ENCODE measurements around the gene HCRT.

HCRT gene

DNA sequence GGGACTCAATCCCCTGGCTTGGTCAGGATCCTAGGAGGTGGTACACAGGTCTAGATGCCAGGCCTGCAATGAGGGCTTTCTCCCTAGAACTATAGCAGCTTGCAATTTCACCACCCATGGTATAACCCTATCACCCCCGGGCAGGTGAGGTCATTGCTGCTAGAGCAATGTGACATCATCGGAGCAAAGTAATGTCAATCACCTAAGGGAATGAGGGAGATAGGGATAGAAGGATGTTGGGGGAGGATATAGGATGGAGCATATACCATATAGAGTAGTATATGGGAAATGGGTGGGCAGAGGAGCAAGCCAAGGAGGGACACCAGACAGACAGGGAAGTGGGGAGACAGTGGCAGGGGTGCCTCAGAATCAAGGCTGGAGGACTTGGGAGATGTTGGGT lies 7.6 kb downstream of the HCRT start:
- no peaks in the 10 kb centered on the region for H3K36me3 ChIP-seq (ENCODE audit: control insufficient read depth, insufficient read depth, low read length, severe bottlenecking)
- no peak overlapping the region for H3K4me3 ChIP-seq (ENCODE audit: low read length)
- H3K4me1 ChIP-seq (ENCODE audit: control insufficient read depth, insufficient read depth, low read length): peaks cover 12% of the 10 kb centered on the region
- H3K27me3 ChIP-seq (replicated peaks; ENCODE audit: control insufficient read depth, insufficient read depth, low read length): peaks cover 49% of the 10 kb centered on the region
- no peak for DNase-seq (ENCODE audit: low read depth)
- H3K9ac ChIP-seq (ENCODE audit: low read length): no peak overlapping the region
- H3K9me3 ChIP-seq (ENCODE audit: control insufficient read depth, low read length): no peaks in the 10 kb centered on the region

DNA sequence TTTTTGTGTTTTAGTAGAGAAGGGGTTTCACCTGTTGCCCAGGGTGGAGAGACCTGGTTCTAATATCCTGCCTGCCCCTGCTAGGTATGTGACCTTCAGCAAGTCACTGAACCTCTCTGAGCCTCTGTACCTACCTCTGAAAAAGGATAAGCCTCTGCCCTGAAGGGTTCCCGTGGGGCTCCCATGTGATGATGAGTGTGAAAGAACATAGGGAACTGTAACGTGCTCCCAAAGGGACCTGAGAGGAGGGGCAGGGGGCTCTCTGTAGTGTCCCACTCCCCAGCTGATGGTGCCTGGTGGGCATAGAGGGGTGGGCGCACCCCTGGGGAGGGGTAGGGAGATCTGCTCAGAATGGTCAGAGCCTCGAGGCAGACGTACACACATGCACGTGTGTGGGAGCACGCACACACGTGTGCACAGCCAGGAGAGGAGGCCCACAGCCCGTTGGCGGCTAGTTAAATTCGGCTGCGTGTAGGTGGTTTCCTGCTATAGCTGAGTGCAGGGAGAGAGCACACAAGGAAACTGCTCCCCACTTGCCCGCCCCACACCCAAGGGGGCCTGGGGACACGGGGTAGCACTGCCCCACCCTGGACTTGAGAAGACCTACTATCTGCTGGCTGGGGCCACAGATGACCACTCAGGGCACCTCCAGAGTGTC lies 11.0 kb downstream of the HCRT start:
- no peaks in the 10 kb centered on the region for H3K36me3 ChIP-seq (ENCODE audit: control insufficient read depth, insufficient read depth, low read length, severe bottlenecking)
- H3K4me1 ChIP-seq (ENCODE audit: control insufficient read depth, insufficient read depth, low read length): no peaks in the 10 kb centered on the region
- no peak overlapping the region for H3K4me3 ChIP-seq (ENCODE audit: low read length)
- no peaks in the 10 kb centered on the region for H3K9me3 ChIP-seq (ENCODE audit: control insufficient read depth, low read length)
- no peak for DNase-seq (ENCODE audit: low read depth)
- H3K27me3 ChIP-seq (replicated peaks; ENCODE audit: control insufficient read depth, insufficient read depth, low read length): peaks cover 43% of the 10 kb centered on the region
- H3K9ac ChIP-seq (ENCODE audit: low read length): no peak overlapping the region

- no peak for DNase-seq (ENCODE audit: low read depth)
- H3K4me1 ChIP-seq (ENCODE audit: control insufficient read depth, insufficient read depth, low read length): no peaks in the 10 kb centered on the region
- H3K27me3 ChIP-seq (replicated peaks; ENCODE audit: control insufficient read depth, insufficient read depth, low read length): peaks cover 31% of the 10 kb centered on the region
- no peak overlapping the region for H3K9ac ChIP-seq (ENCODE audit: low read length)
- H3K4me3 ChIP-seq (ENCODE audit: low read length): no peak overlapping the region
- H3K9me3 ChIP-seq (ENCODE audit: control insufficient read depth, low read length): no peaks in the 10 kb centered on the region
- H3K36me3 ChIP-seq (ENCODE audit: control insufficient read depth, insufficient read depth, low read length, severe bottlenecking): no peaks in the 10 kb centered on the region
These were observed 13.4 kb downstream of the HCRT start for GRCh38 chr17:42171831-42172230.

DNA sequence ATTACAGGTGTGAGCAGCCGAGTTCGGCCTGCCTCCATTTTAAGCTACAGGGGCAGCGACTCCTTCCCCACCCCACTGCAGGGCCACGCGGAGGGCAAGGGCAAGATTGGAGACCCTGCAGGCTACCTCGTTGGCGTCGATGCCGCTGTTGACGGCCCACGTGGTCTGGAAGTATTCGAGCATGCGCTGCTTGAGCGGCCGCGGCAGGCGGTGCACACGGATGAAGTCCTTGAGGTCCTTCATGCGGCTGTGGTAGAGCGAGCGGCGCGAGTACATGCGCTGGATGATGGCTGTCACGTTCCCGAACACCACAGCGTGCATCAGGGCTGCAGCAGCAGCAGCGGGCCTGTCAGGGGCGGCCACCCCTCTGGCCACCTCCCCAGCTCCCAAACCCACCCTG lies 15.9 kb downstream of the HCRT start:
- Histone ChIP-seq H3K9me3 (ENCODE audit: control insufficient read depth, low read length) (no peaks in the 10 kb centered on the region), H3K4me3 (ENCODE audit: low read length) (no peak overlapping the region), H3K36me3 (ENCODE audit: control insufficient read depth, insufficient read depth, low read length, severe bottlenecking) (no peaks in the 10 kb centered on the region), H3K9ac (ENCODE audit: low read length) (no peak overlapping the region), H3K27me3 (replicated peaks; ENCODE audit: control insufficient read depth, insufficient read depth, low read length) (peaks cover 30% of the 10 kb centered on the region), H3K4me1 (ENCODE audit: control insufficient read depth, insufficient read depth, low read length) (no peaks in the 10 kb centered on the region)
- DNase-seq (ENCODE audit: low read depth): no peak

GRCh38 chr17:42167807-42168206 lies 17.4 kb downstream of the HCRT start:
- H3K4me3 ChIP-seq (ENCODE audit: low read length): no peak overlapping the region
- no peaks in the 10 kb centered on the region for H3K9me3 ChIP-seq (ENCODE audit: control insufficient read depth, low read length)
- peaks cover 25% of the 10 kb centered on the region for H3K27me3 ChIP-seq (replicated peaks; ENCODE audit: control insufficient read depth, insufficient read depth, low read length)
- H3K36me3 ChIP-seq (ENCODE audit: control insufficient read depth, insufficient read depth, low read length, severe bottlenecking): no peaks in the 10 kb centered on the region
- no peaks in the 10 kb centered on the region for H3K4me1 ChIP-seq (ENCODE audit: control insufficient read depth, insufficient read depth, low read length)
- no peak for DNase-seq (ENCODE audit: low read depth)
- no peak overlapping the region for H3K9ac ChIP-seq (ENCODE audit: low read length)

- Histone ChIP-seq H3K9ac (ENCODE audit: low read length) (no peak overlapping the region), H3K4me1 (ENCODE audit: control insufficient read depth, insufficient read depth, low read length) (no peaks in the 10 kb centered on the region), H3K4me3 (ENCODE audit: low read length) (no peak overlapping the region), H3K9me3 (ENCODE audit: control insufficient read depth, low read length) (no peaks in the 10 kb centered on the region), H3K36me3 (ENCODE audit: control insufficient read depth, insufficient read depth, low read length, severe bottlenecking) (no peaks in the 10 kb centered on the region), H3K27me3 (replicated peaks; ENCODE audit: control insufficient read depth, insufficient read depth, low read length) (peaks cover 15% of the 10 kb centered on the region)
- no peak for DNase-seq (ENCODE audit: low read depth)
These were observed 19.0 kb downstream of the HCRT start for GRCh38 chr17:42166196-42166763.

GRCh38 chr17:42165751-42166150 lies 19.5 kb downstream of the HCRT start:
- no peak overlapping the region for H3K9ac ChIP-seq (ENCODE audit: low read length)

DNA sequence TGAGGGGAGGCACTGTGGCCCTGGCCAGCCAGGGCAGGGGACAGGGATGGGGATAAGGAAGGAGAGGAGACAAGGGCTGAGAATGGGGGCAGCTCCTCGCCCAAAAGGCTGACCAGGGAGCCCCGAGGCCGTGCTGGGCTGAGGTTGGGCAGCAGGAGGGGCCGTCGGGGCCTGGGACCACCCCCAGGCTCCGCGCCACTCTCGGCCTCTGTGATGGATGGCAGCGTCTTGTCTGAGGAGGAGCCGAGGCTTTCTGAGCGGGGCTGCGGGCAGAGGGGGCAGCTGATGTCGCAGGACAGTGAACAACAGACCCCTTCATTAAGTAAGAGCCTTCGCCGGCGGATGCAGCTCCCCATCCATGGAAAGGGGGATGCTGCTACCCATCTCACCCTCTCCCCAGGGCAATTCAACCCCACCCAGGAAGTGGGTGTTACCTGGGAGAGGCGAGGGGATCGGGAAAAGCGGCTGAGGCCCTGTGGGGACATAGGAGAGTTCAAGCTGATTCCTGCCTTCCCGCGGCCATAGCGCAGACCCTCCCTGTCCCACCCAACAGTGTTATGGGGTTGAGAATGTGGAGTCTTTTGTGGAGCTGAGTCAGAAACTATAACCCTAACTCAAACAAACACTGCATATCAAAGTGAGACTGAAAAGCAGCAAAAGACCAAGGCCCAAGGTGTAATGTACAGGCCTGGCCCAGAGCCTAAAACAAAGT lies 21.4 kb downstream of the HCRT start:
- Histone ChIP-seq H3K27me3 (replicated peaks; ENCODE audit: control insufficient read depth, insufficient read depth, low read length) (peaks cover 5% of the 10 kb centered on the region), H3K4me1 (ENCODE audit: control insufficient read depth, insufficient read depth, low read length) (no peaks in the 10 kb centered on the region), H3K36me3 (ENCODE audit: control insufficient read depth, insufficient read depth, low read length, severe bottlenecking) (no peaks in the 10 kb centered on the region), H3K9ac (ENCODE audit: low read length) (no peak overlapping the region), H3K4me3 (ENCODE audit: low read length) (no peak overlapping the region), H3K9me3 (ENCODE audit: control insufficient read depth, low read length) (no peaks in the 10 kb centered on the region)
- no peak for DNase-seq (ENCODE audit: low read depth)

More at GRCh38 chr17:42165751-42166150, 19.5 kb downstream of the HCRT start:
- Histone ChIP-seq H3K36me3 (ENCODE audit: control insufficient read depth, insufficient read depth, low read length, severe bottlenecking) (no peaks in the 10 kb centered on the region), H3K4me3 (ENCODE audit: low read length) (no peak overlapping the region), H3K9me3 (ENCODE audit: control insufficient read depth, low read length) (no peaks in the 10 kb centered on the region), H3K4me1 (ENCODE audit: control insufficient read depth, insufficient read depth, low read length) (no peaks in the 10 kb centered on the region), H3K27me3 (replicated peaks; ENCODE audit: control insufficient read depth, insufficient read depth, low read length) (peaks cover 15% of the 10 kb centered on the region)
- DNase-seq (ENCODE audit: low read depth): no peak

- Histone ChIP-seq H3K4me1 (ENCODE audit: control insufficient read depth, insufficient read depth, low read length) (no peaks in the 10 kb centered on the region), H3K9me3 (ENCODE audit: control insufficient read depth, low read length) (no peaks in the 10 kb centered on the region), H3K9ac (ENCODE audit: low read length) (no peak overlapping the region), H3K36me3 (ENCODE audit: control insufficient read depth, insufficient read depth, low read length, severe bottlenecking) (no peaks in the 10 kb centered on the region), H3K4me3 (ENCODE audit: low read length) (no peak overlapping the region), H3K27me3 (replicated peaks; ENCODE audit: control insufficient read depth, insufficient read depth, low read length) (peaks cover 5% of the 10 kb centered on the region)
- no peak for DNase-seq (ENCODE audit: low read depth)
These were observed 22.1 kb downstream of the HCRT start for GRCh38 chr17:42163113-42163512.

DNA sequence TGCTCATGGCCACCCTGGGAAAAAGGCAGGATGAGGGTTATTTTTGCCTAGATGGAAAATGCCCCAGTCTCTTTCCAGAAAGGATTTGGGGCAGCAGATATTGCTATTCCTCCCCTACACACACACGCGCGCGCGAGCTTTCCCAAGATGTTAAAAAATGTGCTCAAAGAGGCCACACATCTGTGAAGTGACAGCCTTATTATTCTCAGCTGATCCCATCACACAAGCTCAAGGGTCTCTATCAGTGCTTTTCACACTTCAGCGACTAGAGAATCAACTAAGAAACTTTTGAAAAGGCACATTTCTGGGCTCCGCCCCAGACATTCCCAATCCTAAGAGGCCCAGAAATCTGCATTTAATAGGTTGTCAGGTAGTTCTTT lies 24.7 kb downstream of the HCRT start:
- Histone ChIP-seq H3K9me3 (ENCODE audit: control insufficient read depth, low read length) (no peaks in the 10 kb centered on the region), H3K9ac (ENCODE audit: low read length) (no peak overlapping the region), H3K27me3 (replicated peaks; ENCODE audit: control insufficient read depth, insufficient read depth, low read length) (no peaks in the 10 kb centered on the region), H3K4me1 (ENCODE audit: control insufficient read depth, insufficient read depth, low read length) (peaks cover 4% of the 10 kb centered on the region), H3K36me3 (ENCODE audit: control insufficient read depth, insufficient read depth, low read length, severe bottlenecking) (no peaks in the 10 kb centered on the region), H3K4me3 (ENCODE audit: low read length) (no peak overlapping the region)
- no peak for DNase-seq (ENCODE audit: low read depth)

DNA sequence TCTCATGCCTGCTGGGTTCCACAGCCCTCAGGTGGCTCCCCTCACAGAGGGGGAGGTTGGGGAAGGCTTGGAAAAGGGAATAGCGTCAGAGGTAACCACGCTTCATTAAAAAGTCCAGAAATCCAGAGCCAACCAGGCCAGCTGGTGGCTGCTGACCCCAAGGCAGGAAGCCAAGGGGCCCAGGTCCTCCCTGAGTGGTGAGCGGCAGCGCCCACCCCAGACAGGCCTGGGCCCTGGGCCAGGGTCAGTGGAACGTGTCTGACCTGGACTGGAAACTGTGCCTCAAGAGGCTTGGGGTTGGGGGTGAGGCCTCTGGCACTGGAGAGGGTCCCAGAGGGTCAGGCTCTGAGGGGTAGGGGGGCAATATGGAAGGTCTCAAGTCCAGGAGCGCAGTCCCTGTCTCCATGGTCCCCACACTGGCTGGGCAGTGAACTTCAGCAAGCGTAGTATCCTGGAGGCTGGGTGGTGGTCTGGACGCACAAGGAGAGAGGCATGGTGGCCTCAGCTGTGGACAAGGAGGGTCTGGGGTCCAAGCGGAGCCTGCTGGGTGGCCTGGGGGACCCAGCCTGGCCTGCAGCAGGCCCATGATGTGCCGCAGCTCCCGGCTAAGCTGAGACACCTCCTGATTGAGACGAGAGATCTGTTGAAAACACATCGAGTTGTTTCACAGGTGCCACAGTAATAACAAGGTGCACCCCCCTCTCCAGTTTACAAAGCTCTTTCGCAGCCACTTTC lies 25.3 kb downstream of the HCRT start:
- Histone ChIP-seq H3K4me1 (ENCODE audit: control insufficient read depth, insufficient read depth, low read length) (peaks cover 6% of the 10 kb centered on the region), H3K9ac (ENCODE audit: low read length) (no peak overlapping the region), H3K36me3 (ENCODE audit: control insufficient read depth, insufficient read depth, low read length, severe bottlenecking) (no peaks in the 10 kb centered on the region), H3K4me3 (ENCODE audit: low read length) (no peak overlapping the region), H3K9me3 (ENCODE audit: control insufficient read depth, low read length) (no peaks in the 10 kb centered on the region), H3K27me3 (replicated peaks; ENCODE audit: control insufficient read depth, insufficient read depth, low read length) (no peaks in the 10 kb centered on the region)
- no peak for DNase-seq (ENCODE audit: low read depth)
